DOHH2 (cell line): ENCODE results near the gene EBP.

Experiments used
- H3F3A ChIP-seq: fragments of 200-600 bp; sonication (generic), shearing (Covaris generic); 2 replicates; pipeline ENCODE4 v1.6.0; 2016; ENCODE audit warnings: antibody characterized with exemption, mild to moderate bottlenecking; ENCODE audit not compliant: control insufficient read depth, insufficient read depth
- H3K27ac ChIP-seq: fragments of 200-600 bp; sonication (generic); 2 replicates; pipeline ENCODE4 v1.5.1; 2014; ENCODE audit warnings: low read depth, mild to moderate bottlenecking, low read length, moderate library complexity
- H3K27me3 ChIP-seq: fragments of 200-600 bp; sonication (generic); 2 replicates; pipeline ENCODE4 v1.6.1; 2014; ENCODE audit warnings: mild to moderate bottlenecking, low read length, mixed read lengths; ENCODE audit not compliant: control insufficient read depth
- H3K36me3 ChIP-seq: fragments of 200-600 bp; sonication (generic); 2 replicates; pipeline ENCODE4 v1.6.1; 2014; ENCODE audit warnings: mild to moderate bottlenecking, low read length, moderate library complexity, mixed read lengths; ENCODE audit not compliant: control insufficient read depth
- H3K4me1 ChIP-seq: fragments of 200-600 bp; sonication (generic); 2 replicates; pipeline ENCODE4 v1.6.1; 2014; ENCODE audit warnings: mild to moderate bottlenecking, low read length, mixed read lengths; ENCODE audit not compliant: control insufficient read depth
- H3K4me2 ChIP-seq: fragments of 200-600 bp; sonication (generic); 2 replicates; pipeline ENCODE4 v1.6.0; 2014; ENCODE audit warnings: mild to moderate bottlenecking, low read length, moderate library complexity
- H3K4me3 ChIP-seq: fragments of 200-600 bp; sonication (generic); 2 replicates; pipeline ENCODE4 v1.5.1; 2014; ENCODE audit warnings: mild to moderate bottlenecking, low read length, mixed read lengths
- H3K79me2 ChIP-seq: fragments of 200-600 bp; sonication (generic); 2 replicates; pipeline ENCODE4 v1.6.1; 2014; ENCODE audit warnings: mild to moderate bottlenecking, low read length, mixed read lengths; ENCODE audit not compliant: control insufficient read depth
- H3K9me2 ChIP-seq: fragments of 200-600 bp; sonication (generic); replicated peaks from 2 replicates; pipeline ENCODE4 v1.6.1; 2014; ENCODE audit warnings: mild to moderate bottlenecking, low read length, mixed read lengths; ENCODE audit not compliant: control insufficient read depth
- H3K9me3 ChIP-seq: fragments of 200-600 bp; sonication (generic); 2 replicates; pipeline ENCODE4 v1.6.1; 2014; ENCODE audit warnings: antibody characterized with exemption, low read length, mixed read lengths; ENCODE audit not compliant: control insufficient read depth, insufficient read depth
- H4K20me1 ChIP-seq: fragments of 200-600 bp; sonication (generic); 2 replicates; pipeline ENCODE4 v1.6.0; 2014; ENCODE audit warnings: low read depth, mild to moderate bottlenecking, antibody characterized with exemption, low read length, moderate library complexity; ENCODE audit not compliant: control insufficient read depth, insufficient read depth
- EZH2phosphoT487 ChIP-seq: fragments of 200-600 bp; sonication (generic); IDR thresholded peaks from 2 replicates; pipeline ENCODE4 v1.6.1; 2017; ENCODE audit warnings: borderline replicate concordance, mild to moderate bottlenecking, antibody characterized with exemption, low read length, moderate library complexity, mixed read lengths
- TF ChIP-seq, protein P1 (sequence below): fragments of 200-600 bp; sonication (generic); IDR thresholded peaks from one replicate; pipeline ENCODE4 v1.5.1; 2014; ENCODE audit warnings: antibody characterized with exemption, mild to moderate bottlenecking, low read depth, low read length; ENCODE audit not compliant: poor library complexity, severe bottlenecking

EBP gene

GRCh38 chrX:48539345-48540027, 17.9 kb downstream of the EBP start, which contains the start of gene TBC1D25:
TSS of gene TBC1D25 (plus strand) at chrX:48539714. CDS start at chrX:48539798, 84 bp downstream.
- peaks cover 19% of the 10 kb centered on the region for H3K4me1 ChIP-seq
- TF ChIP-seq, protein P1, sequence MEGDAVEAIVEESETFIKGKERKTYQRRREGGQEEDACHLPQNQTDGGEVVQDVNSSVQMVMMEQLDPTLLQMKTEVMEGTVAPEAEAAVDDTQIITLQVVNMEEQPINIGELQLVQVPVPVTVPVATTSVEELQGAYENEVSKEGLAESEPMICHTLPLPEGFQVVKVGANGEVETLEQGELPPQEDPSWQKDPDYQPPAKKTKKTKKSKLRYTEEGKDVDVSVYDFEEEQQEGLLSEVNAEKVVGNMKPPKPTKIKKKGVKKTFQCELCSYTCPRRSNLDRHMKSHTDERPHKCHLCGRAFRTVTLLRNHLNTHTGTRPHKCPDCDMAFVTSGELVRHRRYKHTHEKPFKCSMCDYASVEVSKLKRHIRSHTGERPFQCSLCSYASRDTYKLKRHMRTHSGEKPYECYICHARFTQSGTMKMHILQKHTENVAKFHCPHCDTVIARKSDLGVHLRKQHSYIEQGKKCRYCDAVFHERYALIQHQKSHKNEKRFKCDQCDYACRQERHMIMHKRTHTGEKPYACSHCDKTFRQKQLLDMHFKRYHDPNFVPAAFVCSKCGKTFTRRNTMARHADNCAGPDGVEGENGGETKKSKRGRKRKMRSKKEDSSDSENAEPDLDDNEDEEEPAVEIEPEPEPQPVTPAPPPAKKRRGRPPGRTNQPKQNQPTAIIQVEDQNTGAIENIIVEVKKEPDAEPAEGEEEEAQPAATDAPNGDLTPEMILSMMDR = peak; percentile 53
- TF ChIP-seq EZH2phosphoT487 = no peak
- no peaks in the 10 kb centered on the region for H3F3A ChIP-seq
- H4K20me1 ChIP-seq = no peaks in the 10 kb centered on the region
- H3K4me2 ChIP-seq = peak within 1 kb of the TSS; percentile 86
- no peaks in the 10 kb centered on the region for H3K9me3 ChIP-seq
- peaks cover 16% of the 10 kb centered on the region for H3K79me2 ChIP-seq
- no peaks in the 10 kb centered on the region for H3K27me3 ChIP-seq
- H3K9me2 ChIP-seq = no peaks in the 10 kb centered on the region
- peak within 1 kb of the TSS; percentile 91 for H3K4me3 ChIP-seq
- peak within 1 kb of the TSS; percentile 61 for H3K27ac ChIP-seq
- H3K36me3 ChIP-seq = peaks cover 3% of the 10 kb centered on the region

DNA sequence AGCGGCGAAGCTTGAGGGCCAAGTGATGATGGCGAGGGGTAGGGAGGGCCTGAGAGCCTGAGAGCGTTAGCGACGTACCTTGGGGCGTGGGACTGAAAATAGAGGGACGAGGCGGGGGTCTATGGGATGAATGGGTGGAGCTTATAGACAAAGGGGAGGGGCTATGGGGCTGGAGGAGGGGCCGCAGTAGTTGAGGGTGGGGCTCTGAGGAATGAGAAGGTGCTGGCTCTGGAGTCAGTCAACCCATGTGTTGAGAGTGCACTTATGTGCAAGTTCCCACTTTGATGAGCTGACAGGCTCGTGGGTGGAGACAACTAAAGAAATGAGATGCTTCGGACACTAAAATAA, 18.4 kb downstream of the EBP start:
- Histone ChIP-seq H4K20me1 (no peaks in the 10 kb centered on the region), H3K9me2 (no peaks in the 10 kb centered on the region), H3K4me3 (peak overlapping the region; percentile 91), H3K4me1 (peaks cover 19% of the 10 kb centered on the region), H3K4me2 (peak overlapping the region; percentile 86), H3K79me2 (peaks cover 16% of the 10 kb centered on the region), H3F3A (no peaks in the 10 kb centered on the region), H3K27ac (peak overlapping the region; percentile 61), H3K36me3 (peaks cover 8% of the 10 kb centered on the region), H3K27me3 (no peaks in the 10 kb centered on the region), H3K9me3 (no peaks in the 10 kb centered on the region)
- TF ChIP-seq EZH2phosphoT487 = no peak
- TF ChIP-seq, protein P1 = no peak

DNA sequence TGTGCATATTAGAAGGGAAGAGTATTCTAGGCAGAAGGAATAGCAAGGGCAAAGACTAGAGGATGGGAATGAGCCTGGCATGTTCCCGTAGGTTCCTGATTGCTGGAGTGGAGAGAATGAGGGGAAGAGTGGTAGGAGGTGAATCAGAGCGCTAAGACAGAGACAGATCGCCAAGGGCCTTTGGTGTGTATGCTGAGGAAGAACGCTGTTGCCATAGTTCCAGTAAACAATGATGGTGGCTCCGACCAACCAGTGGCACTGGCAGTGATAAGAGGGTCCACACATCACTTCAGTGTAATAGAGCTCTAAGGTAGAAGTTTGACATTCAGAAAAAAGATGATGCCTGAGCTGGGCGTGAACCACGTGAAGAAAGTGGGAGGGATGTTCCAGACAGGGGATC, 18.9 kb downstream of the EBP start:
- peak overlapping the region; percentile 86 for H3K4me2 ChIP-seq
- no peaks in the 10 kb centered on the region for H3F3A ChIP-seq
- peak overlapping the region; percentile 91 for H3K4me3 ChIP-seq
- peaks cover 16% of the 10 kb centered on the region for H3K79me2 ChIP-seq
- no peaks in the 10 kb centered on the region for H3K27me3 ChIP-seq
- TF ChIP-seq EZH2phosphoT487 = no peak
- TF ChIP-seq, protein P1 = no peak
- peaks cover 19% of the 10 kb centered on the region for H3K4me1 ChIP-seq
- no peaks in the 10 kb centered on the region for H3K9me2 ChIP-seq
- no peaks in the 10 kb centered on the region for H4K20me1 ChIP-seq
- no peaks in the 10 kb centered on the region for H3K9me3 ChIP-seq
- no peak overlapping the region for H3K27ac ChIP-seq
- peaks cover 8% of the 10 kb centered on the region for H3K36me3 ChIP-seq
